HG02852 (cell line): ENCODE data around the gene ETNPPL.
"Not testable (repeated sequence)": the region's sequence is repeated elsewhere in the genome, so short reads cannot be mapped to it uniquely, and the experiment has no call there.

Source experiments
- ATAC-seq: cut with Tn5 transposase; IDR thresholded peaks from one replicate; pipeline ENCODE4 v1.9.1; 2021; ENCODE audit warnings: mild to moderate bottlenecking, moderate library complexity; ENCODE audit not compliant: unreplicated experiment

Gene ETNPPL

DNA sequence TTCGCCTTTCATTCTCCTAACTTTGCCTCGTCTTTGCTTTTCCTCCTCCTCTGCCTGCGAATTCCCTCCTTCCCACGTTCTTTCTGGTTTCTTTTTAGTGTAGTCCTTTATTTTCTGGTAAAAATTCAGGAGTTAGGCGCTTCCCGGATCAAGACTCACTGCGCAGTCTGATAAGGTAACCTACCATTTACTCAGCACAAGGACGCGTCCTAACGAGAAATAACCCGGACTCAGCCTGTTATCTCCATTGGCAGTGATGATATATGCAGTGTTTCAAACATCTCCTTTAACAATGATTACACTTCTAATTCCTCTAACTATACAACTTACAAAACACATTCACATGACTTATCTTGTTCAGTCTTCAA, 357 bp upstream of the ETNPPL start:
- ATAC-seq, result no peak

DNA sequence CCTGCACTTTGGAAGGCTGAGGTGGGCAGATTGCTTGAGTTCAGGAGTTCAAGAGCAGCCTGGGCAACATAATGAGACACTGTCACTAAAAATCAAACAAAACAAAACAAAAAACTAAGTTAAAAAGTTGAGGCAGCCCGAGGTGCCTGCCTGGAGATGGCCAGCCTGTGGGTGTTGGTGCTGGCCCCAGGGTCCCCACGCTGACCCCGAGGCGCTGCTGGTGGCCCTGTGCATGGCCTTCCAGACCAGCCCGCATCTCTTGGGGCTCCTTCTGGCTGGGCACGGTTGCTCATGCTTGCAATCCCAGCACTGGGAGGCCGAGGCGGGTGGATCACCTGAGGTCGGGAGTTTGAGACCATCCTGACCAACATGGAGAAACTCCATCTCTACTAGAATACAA, 4.4 kb downstream of the ETNPPL start:
- ATAC-seq, result no peak

- ATAC-seq, result no peak
These were observed 8.5 kb downstream of the ETNPPL start for GRCh38 chr4:108754327-108754726.

- no peak for ATAC-seq
These were observed 11.5 kb downstream of the ETNPPL start for GRCh38 chr4:108751321-108751720.

DNA sequence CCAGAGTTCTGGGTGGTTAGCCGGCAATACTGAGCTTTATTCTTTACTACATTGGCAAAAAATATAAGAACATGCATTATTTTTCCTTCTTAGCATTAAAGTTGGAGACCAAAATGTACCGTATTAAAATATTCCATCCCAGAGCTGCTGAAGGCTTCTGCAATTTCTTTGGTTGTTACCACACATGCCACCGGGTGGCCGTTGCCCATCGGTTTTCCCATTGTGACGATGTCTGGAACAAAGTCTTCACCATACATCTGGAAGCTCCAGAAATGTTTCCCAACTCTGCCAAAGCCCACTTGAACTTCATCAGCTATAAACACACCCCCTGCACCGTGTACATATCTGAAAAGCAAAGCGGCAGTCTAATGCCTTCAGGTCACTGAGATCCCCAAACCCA, 13.7 kb downstream of the ETNPPL start:
- ATAC-seq, result no peak

GRCh38 chr4:108746511-108746910, 16.3 kb downstream of the ETNPPL start:
- no peak for ATAC-seq

DNA sequence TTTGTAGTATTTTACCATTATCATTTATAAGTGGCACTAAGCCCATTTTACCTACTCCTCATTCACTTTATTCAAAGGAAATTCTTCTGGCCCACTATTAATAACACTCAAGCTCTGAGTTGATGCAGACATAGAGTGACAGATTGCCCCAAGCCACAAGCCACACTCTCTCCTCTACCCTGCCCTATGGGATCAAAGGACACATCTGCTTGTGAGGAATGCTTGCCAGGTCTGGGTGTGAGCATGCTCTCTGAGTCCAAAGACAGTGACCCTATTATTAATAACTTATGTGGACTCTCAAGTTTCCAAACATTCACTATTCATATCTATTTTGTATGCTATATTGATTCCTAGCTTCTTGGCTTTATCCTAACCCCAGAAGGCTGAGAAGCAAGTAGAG, 18.5 kb downstream of the ETNPPL start:
- no peak for ATAC-seq

- no peak for ATAC-seq
These were observed 20.1 kb downstream of the ETNPPL start for GRCh38 chr4:108742451-108743420.

DNA sequence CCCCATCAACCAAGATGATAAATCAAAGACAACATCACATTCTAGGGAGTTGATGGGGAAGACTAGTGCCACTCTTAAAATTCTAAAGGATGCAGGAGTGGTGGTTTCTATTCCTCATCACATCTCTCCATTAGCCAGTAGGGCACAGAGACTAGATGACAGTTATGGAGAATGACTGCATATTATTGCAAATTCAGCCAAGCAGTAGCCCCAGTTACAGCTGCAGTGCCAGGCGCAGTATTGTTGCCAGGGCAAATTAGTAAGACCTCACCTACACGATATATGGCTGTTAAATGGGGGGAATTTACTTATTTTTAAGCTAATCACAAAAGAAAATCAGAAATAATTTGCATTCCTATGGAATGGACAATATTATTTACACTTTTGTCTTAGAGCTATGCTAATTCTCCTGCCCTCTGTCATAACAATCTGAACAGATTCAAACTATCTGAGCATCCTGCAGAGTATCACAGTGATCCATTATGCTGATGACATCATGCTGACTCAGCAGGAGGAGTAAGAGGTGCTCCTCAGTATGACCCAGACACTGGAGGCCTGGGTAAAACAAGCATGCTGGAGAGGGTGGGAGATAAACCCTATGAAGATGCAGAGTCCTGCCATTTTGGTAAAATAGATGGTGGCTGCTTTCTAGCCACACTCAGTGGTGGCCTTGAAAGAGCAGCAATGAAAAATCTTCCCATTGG, 24.7 kb downstream of the ETNPPL start:
- no peak for ATAC-seq

DNA sequence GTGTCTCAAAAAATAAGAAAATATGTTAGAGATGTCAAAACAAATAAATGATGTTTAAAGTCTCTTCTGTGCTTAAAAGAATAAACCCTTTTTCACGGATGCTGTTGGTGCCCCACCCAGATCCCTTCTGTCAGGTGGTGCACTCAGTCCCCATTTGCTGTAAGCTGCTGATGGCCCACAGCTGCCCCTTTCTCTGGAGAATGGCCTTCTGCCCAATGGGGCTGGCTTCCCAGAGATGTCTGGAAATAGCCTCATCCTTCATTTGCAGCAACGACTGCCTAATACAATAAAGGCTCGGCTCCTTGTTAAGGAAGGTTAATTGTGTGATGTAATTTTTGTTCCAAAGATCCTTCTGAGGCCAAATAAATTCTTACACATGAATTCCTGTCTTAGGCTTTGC, 31.8 kb downstream of the ETNPPL start:
- no peak for ATAC-seq

DNA sequence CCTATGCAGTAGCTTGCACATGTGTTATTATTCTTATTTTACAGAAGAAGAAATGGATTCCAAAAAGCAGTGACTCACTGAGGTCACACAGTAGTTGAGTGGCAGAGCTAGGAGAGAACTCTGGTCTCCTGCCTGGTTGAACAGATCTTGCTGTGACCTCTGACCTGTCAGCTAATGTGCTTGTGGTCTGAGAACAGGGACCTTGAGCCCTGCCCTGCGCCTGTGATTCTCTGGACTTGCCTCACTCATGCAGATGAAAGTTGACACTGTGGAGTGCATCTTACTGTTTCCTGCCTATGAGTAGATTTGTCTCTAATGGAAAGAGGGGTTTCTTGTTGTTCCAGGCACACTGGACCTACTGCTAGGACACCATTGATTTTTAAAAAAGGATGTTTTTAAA, 32.3 kb downstream of the ETNPPL start:
- no peak for ATAC-seq

DNA sequence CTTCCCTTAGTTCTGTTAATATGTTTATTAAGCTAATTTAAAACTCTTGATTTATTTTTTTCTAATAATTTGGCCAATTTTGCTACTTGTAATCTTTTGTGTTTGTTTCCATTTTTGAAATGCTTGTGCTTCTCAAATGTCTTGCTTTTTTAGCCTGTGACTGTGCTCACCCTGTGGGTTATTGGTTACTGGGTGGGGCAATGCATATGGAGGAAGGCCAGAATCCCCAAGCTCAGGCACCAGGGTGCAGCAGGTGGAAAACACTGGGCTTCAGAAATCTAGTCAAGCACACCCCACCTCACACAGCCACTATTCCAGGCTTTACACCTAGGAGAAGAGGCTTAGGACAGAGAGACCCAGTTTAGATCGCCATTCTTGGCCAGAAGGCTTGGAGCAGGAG, 33.1 kb downstream of the ETNPPL start:
- ATAC-seq, result no peak

GRCh38 chr4:108725457-108725856, 37.4 kb downstream of the ETNPPL start:
- ATAC-seq, result no peak

GRCh38 chr4:108717386-108717785, 45.5 kb downstream of the ETNPPL start:
- no peak for ATAC-seq

GRCh38 chr4:108716340-108716739, 46.5 kb downstream of the ETNPPL start:
- no peak for ATAC-seq

GRCh38 chr4:108714880-108715279, 48.0 kb downstream of the ETNPPL start:
- ATAC-seq, result no peak

DNA sequence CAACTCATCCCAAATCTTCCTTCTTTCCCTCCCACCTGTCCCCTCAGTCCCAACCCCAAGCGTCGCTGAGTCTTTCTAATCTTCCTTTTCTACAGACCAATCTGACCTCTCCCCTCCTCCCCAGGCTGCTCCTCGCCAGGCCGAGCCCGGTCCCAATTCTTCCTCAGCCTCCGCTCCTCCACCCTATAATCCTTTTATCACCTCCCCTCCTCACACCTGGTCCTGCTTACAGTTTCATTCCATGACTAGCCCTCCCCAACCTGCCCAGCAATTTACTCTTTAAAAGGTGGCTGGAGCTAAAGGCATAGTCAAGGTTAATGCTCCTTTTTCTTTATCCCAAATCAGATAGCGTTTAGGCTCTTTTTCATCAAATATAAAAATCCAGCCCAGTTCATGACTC, 52.3 kb downstream of the ETNPPL start:
- ATAC-seq, result not testable (repeated sequence)

- no peak for ATAC-seq
These were observed 53.1 kb downstream of the ETNPPL start for GRCh38 chr4:108709722-108710121.

DNA sequence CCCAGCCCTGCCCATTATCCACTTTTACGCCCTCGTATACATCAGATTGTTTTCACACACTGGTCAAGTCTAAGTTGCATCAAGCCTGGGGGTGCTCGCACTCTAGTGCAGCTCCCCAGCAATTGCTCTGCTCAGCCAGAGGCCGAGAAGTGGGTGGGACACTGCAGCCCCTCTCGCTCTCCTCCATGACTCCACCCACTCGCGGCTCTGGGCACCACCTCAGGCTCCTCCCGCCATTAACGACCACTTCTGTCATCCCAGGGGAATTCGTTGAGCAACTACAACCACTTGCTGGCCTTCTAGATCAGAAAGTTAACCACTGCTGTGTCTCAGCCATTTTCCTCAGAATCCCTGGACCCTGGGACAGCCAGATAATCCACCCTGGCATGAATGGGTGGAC, 53.6 kb downstream of the ETNPPL start:
- no peak for ATAC-seq

DNA sequence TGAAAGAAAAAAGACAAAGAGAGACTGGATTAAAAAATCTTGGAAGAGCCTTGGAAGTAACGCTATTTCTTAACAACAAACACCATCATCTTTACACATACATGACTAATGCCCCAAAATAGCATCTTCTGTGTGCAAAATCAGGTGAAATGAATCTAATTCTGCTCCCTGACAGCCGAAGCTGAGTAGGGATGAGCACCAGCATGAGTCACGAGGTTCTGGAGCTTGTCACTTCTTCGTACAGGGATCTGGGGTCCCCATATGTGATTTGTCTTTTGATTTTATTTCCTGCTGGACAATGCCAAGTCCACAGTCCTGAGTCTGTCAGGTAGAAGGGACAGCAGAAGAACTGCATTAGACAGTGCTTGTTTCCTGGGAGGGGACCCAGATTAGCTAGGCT, 56.6 kb downstream of the ETNPPL start:
- no peak for ATAC-seq

GRCh38 chr4:108703966-108704365, 58.9 kb downstream of the ETNPPL start:
- no peak for ATAC-seq

- ATAC-seq, result no peak
These were observed 59.5 kb downstream of the ETNPPL start for GRCh38 chr4:108703370-108703769.
